HG03558 (cell line): Measurements from ENCODE around the gene GYG1.

Source experiments
- ATAC-seq: cut with Tn5 transposase; IDR thresholded peaks from one replicate; pipeline ENCODE4 v1.9.1; 2021; ENCODE audit warnings: moderate number of reproducible peaks; ENCODE audit not compliant: unreplicated experiment; ENCODE audit errors: extremely low read depth

The GYG1 gene

GRCh38 chr3:148991219-148992026 lies at the start of gene GYG1:
TSS of gene GYG1 (plus strand) at chr3:148991540. CDS start at chr3:148991641, 101 bp downstream.
- peak; percentile 78 for ATAC-seq

- peak; percentile 95 for ATAC-seq
Measured at GRCh38 chr3:148943506-148944205, 47.7 kb upstream of the GYG1 start.

- no peak for ATAC-seq
Measured at GRCh38 chr3:148945116-148945515, 46.2 kb upstream of the GYG1 start.

DNA sequence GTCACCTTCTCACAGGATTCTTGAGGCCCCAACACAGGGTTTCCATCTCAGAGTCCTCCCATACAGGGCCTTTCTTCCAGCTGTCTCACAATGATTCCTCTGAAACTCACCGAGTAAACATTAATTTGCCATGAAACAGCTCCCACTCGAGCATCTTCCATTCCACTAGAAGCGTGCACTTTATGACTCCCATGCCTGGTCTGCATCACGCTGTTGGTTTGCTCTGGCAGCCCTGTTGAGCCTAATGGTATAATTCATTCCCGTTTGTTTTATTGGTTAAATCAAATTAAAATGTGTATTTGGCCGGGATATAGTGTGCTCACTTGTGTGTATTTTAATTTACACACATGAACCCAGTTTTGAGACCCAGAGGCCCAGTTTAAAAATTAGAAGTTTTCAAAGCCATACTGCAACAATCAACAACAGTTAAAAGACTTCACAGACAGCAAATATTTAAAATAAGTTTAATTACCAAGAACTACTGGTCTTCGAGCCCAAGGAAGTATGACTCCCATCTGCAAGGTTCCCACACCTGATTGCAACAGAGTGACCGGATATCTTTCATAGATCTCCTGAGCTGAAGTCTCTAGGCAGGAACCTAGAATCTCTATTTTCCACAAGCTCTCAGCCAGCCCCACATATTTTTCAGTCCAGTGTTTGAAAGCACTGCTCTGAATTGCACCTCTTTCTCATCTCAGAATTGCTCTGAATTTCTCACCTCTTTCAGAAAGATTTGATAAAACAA lies 42.3 kb upstream of the GYG1 start:
- ATAC-seq = no peak

DNA sequence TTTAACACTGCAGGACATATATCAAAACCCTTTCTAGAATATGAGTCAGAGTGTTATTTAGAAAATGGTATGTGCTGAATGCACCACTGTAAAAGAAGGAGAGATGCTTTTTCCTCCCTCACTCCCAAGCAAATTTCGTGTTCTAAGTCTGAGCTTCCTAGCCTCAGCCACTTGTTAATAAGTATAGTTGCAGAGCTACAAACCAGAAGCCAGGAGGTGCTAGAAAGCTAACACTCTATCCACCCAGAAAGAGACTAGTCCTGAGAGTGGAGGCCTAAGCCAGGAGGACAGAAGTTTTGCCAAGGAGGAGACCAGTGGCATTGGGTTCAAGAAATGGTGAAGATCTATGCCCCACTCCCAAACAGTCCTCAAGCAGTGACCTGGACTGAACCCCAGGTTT lies 40.5 kb upstream of the GYG1 start:
- ATAC-seq = peak; percentile 45

GRCh38 chr3:148951599-148952361 lies 39.6 kb upstream of the GYG1 start:
- no peak for ATAC-seq

- no peak for ATAC-seq
Measured at GRCh38 chr3:148953094-148953493, 38.2 kb upstream of the GYG1 start.

GRCh38 chr3:148954981-148955380 lies 36.4 kb upstream of the GYG1 start:
- ATAC-seq = no peak

- ATAC-seq = no peak
Measured at GRCh38 chr3:148955544-148956346, 35.6 kb upstream of the GYG1 start.

GRCh38 chr3:148957586-148957985 lies 33.8 kb upstream of the GYG1 start:
- no peak for ATAC-seq

DNA sequence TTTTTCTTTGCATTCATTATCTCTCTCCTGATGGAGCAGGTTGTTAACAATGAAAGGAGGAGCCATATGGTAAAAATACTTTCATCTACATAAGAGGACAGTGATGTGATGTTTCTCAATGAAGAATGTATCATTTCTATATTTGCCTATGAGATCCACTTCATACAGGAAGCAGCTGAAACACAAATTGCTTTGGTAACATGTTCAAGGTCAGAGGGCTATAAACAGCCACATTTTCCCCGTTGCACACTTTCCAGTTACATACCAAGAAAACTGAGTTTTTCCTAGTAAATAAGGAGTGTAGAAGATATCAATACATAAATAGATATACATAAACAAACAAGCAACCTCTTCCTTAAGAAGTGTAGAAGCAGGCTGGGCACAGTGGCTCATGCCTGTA lies 32.6 kb upstream of the GYG1 start:
- ATAC-seq = no peak

GRCh38 chr3:148962513-148962912 lies 28.8 kb upstream of the GYG1 start:
- ATAC-seq = no peak

- ATAC-seq = no peak
Measured at GRCh38 chr3:148964809-148965208, 26.5 kb upstream of the GYG1 start.

GRCh38 chr3:148968321-148968720 lies 23.0 kb upstream of the GYG1 start:
- no peak for ATAC-seq

- ATAC-seq = no peak
Measured at GRCh38 chr3:148970271-148970670, 21.1 kb upstream of the GYG1 start.

GRCh38 chr3:148971401-148972163 lies 19.8 kb upstream of the GYG1 start:
- ATAC-seq = no peak

GRCh38 chr3:148974726-148975125 lies 16.6 kb upstream of the GYG1 start:
- ATAC-seq = no peak

DNA sequence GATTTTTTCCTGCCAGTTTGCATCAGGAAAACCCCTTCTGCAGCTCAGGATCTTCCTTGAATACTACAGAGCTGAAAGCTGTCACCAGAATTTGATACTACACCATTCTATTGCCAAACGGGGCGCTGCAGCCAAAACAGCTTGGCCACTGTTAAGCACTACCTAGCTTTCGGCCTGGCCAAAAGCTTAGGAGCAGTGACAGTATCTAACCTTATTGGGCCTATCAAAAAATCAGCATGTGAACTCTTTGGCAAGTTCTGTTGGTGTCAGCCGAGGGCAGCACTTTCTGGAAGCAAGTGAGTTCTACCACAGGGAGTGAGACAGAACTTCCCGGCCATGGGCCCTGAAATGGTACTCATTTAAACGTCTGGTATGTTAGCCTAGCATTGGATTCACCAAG lies 16.1 kb upstream of the GYG1 start:
- ATAC-seq = no peak

- ATAC-seq = no peak
Measured at GRCh38 chr3:148975696-148976095, 15.6 kb upstream of the GYG1 start.
